ENCODE measurements around the gene GRIP2.

Gene GRIP2

GRCh38 chr3:14490831-14491230 is 49.3 kb downstream of the GRIP2 start:
- TF ChIP-seq GLIS3 (CRISPR knock-in tag; IDR thresholded peaks at IDR 0.05) (no peak), ZC3H10 (CRISPR knock-in tag; IDR thresholded peaks at IDR 0.05) (no peak), PPARA (CRISPR knock-in tag; IDR thresholded peaks at IDR 0.05; ENCODE audit: borderline replicate concordance) (no peak), PATZ1 (CRISPR knock-in tag; IDR thresholded peaks at IDR 0.05; ENCODE audit: borderline replicate concordance) (no peak), ZNF565 (CRISPR knock-in tag; conservative IDR thresholded peaks at IDR 0.05; ENCODE audit: low read depth) (no peak), ARNTL (CRISPR knock-in tag; IDR thresholded peaks at IDR 0.05; ENCODE audit: borderline replicate concordance, low read depth) (no peak), TCF4 (CRISPR knock-in tag; IDR thresholded peaks at IDR 0.05; ENCODE audit: borderline replicate concordance) (no peak)
- ATAC-seq: no peak

- TF ChIP-seq TOX (CRISPR knock-in tag; IDR thresholded peaks at IDR 0.05; ENCODE audit: borderline replicate concordance) (no peak), TSHZ2 (CRISPR knock-in tag; IDR thresholded peaks at IDR 0.05) (no peak), ISL1 (CRISPR knock-in tag; IDR thresholded peaks at IDR 0.05) (no peak), RARB (CRISPR knock-in tag; IDR thresholded peaks at IDR 0.05) (no peak), CSRNP3 (CRISPR knock-in tag; IDR thresholded peaks at IDR 0.05) (no peak), PPARA (CRISPR knock-in tag; IDR thresholded peaks at IDR 0.05; ENCODE audit: borderline replicate concordance) (no peak), POU6F1 (CRISPR knock-in tag; IDR thresholded peaks at IDR 0.05; ENCODE audit: borderline replicate concordance, low read depth) (no peak), ZNF70 (CRISPR knock-in tag; IDR thresholded peaks at IDR 0.05) (no peak), SNAI2 (CRISPR knock-in tag; IDR thresholded peaks at IDR 0.05) (no peak), GLIS3 (CRISPR knock-in tag; IDR thresholded peaks at IDR 0.05) (no peak), ZC3H10 (CRISPR knock-in tag; IDR thresholded peaks at IDR 0.05) (no peak), ZNF565 (CRISPR knock-in tag; conservative IDR thresholded peaks at IDR 0.05; ENCODE audit: low read depth) (no peak), CREB5 (CRISPR knock-in tag; IDR thresholded peaks at IDR 0.05; ENCODE audit: low read depth) (no peak), TCF4 (CRISPR knock-in tag; IDR thresholded peaks at IDR 0.05; ENCODE audit: borderline replicate concordance) (no peak), ARNTL (CRISPR knock-in tag; IDR thresholded peaks at IDR 0.05; ENCODE audit: borderline replicate concordance, low read depth) (no peak), OSR1 (CRISPR knock-in tag; IDR thresholded peaks at IDR 0.05) (no peak)
- no peak for ATAC-seq
Observed at GRCh38 chr3:14490255-14490654, 49.9 kb downstream of the GRIP2 start.

GRCh38 chr3:14489641-14490040 is 50.5 kb downstream of the GRIP2 start:
- no peak for ATAC-seq
- TF ChIP-seq ZFP30 (CRISPR knock-in tag; IDR thresholded peaks at IDR 0.05) (no peak), OSR1 (CRISPR knock-in tag; IDR thresholded peaks at IDR 0.05) (no peak), TOX (CRISPR knock-in tag; IDR thresholded peaks at IDR 0.05; ENCODE audit: borderline replicate concordance) (no peak), PATZ1 (CRISPR knock-in tag; IDR thresholded peaks at IDR 0.05; ENCODE audit: borderline replicate concordance) (no peak), TCF4 (CRISPR knock-in tag; IDR thresholded peaks at IDR 0.05; ENCODE audit: borderline replicate concordance) (no peak), ARNTL (CRISPR knock-in tag; IDR thresholded peaks at IDR 0.05; ENCODE audit: borderline replicate concordance, low read depth) (no peak), ZNF8 (CRISPR knock-in tag; IDR thresholded peaks at IDR 0.05) (no peak), ESRRG (CRISPR knock-in tag; IDR thresholded peaks at IDR 0.05) (no peak), PPARA (CRISPR knock-in tag; IDR thresholded peaks at IDR 0.05; ENCODE audit: borderline replicate concordance) (no peak), ZC3H10 (CRISPR knock-in tag; IDR thresholded peaks at IDR 0.05) (no peak), POU6F1 (CRISPR knock-in tag; IDR thresholded peaks at IDR 0.05; ENCODE audit: borderline replicate concordance, low read depth) (no peak), ISL1 (CRISPR knock-in tag; IDR thresholded peaks at IDR 0.05) (no peak), CREB5 (CRISPR knock-in tag; IDR thresholded peaks at IDR 0.05; ENCODE audit: low read depth) (no peak), ZFP3 (CRISPR knock-in tag; IDR thresholded peaks at IDR 0.05) (no peak), RARB (CRISPR knock-in tag; IDR thresholded peaks at IDR 0.05) (no peak), CSDC2 (CRISPR knock-in tag; IDR thresholded peaks at IDR 0.05) (no peak), SNAI2 (CRISPR knock-in tag; IDR thresholded peaks at IDR 0.05) (no peak)
